Measurements from ENCODE around the gene ASCL4.

ASCL4 gene

DNA sequence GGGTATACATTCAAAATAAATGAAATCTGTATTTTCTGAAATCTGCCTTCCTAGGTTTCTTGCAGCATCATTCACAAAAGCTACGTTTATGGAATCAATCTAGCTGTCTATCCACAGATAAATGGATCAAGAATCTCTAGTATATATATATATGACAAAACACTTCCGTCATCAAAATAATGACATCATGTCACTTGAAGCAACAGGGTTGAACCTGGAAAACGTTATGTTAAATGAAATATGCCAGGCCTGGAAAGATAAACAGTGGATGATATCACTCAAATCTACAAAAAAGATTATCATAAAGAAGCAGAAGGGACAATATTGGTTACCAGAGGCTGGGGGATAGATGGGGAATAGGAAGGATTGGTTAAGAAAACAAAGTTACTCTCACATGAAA, 28.6 kb downstream of the ASCL4 start:
- no peak overlapping the region for H3K4me3 ChIP-seq (ENCODE audit: low read depth, low read length)
- in situ Hi-C loops (cut with HindIII; ENCODE audit: low pct_ligation_motif_present, low sequenced_read_pairs) = no loop called here
- H3K36me3 ChIP-seq (replicated peaks) = no peaks in the 10 kb centered on the region
- DNase-seq = no peak
- TF ChIP-seq, protein P1, sequence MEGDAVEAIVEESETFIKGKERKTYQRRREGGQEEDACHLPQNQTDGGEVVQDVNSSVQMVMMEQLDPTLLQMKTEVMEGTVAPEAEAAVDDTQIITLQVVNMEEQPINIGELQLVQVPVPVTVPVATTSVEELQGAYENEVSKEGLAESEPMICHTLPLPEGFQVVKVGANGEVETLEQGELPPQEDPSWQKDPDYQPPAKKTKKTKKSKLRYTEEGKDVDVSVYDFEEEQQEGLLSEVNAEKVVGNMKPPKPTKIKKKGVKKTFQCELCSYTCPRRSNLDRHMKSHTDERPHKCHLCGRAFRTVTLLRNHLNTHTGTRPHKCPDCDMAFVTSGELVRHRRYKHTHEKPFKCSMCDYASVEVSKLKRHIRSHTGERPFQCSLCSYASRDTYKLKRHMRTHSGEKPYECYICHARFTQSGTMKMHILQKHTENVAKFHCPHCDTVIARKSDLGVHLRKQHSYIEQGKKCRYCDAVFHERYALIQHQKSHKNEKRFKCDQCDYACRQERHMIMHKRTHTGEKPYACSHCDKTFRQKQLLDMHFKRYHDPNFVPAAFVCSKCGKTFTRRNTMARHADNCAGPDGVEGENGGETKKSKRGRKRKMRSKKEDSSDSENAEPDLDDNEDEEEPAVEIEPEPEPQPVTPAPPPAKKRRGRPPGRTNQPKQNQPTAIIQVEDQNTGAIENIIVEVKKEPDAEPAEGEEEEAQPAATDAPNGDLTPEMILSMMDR (IDR thresholded peaks at IDR 0.05; ENCODE audit: low read depth, low read length, missing control alignments) = no peak
- H3K27me3 ChIP-seq (replicated peaks) = no peaks in the 10 kb centered on the region
- no peak overlapping the region for H3K27ac ChIP-seq

DNA sequence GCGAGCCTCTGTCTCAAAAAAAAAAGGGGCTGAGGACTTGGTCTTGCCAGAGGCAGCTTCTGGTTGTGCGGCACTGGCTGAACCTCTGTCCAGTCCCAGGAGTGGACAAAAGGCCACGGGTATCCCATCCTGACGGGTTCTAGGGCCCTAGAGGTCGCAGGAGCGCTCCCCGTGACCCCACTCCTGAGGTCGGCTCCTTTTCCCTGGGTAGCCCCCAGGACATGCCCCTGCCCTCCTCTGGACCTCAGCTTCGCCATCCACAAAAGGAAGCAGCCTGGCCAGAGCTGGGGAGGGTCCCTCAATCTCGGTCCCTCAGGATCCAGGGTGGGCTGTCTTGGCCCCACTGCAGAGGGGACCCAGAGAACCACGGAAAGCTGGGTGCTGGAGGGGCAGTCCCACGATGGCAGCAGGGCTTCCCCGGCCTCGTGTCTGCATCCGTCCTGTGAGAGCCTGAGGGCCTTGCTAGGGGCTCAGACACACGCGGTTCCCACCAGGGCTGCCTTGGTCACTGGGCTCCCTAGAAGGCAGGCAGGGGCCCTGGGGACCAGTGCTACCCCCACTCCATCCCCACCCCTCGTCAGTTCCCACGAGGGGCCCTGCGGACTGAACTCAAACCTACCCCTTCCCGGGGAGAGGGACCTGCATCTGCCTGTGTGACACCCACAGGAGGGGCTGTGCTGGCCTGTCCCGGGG, 31.1 kb downstream of the ASCL4 start:
- Histone ChIP-seq H3K27ac (no peak overlapping the region), H3K4me3 (ENCODE audit: low read depth, low read length) (no peak overlapping the region), H3K36me3 (replicated peaks) (no peaks in the 10 kb centered on the region), H3K27me3 (replicated peaks) (no peaks in the 10 kb centered on the region)
- in situ Hi-C loops (cut with HindIII; ENCODE audit: low pct_ligation_motif_present, low sequenced_read_pairs) = no loop called here
- TF ChIP-seq, protein P1 (IDR thresholded peaks at IDR 0.05; ENCODE audit: low read depth, low read length, missing control alignments) = no peak
- DNase-seq = no peak

DNA sequence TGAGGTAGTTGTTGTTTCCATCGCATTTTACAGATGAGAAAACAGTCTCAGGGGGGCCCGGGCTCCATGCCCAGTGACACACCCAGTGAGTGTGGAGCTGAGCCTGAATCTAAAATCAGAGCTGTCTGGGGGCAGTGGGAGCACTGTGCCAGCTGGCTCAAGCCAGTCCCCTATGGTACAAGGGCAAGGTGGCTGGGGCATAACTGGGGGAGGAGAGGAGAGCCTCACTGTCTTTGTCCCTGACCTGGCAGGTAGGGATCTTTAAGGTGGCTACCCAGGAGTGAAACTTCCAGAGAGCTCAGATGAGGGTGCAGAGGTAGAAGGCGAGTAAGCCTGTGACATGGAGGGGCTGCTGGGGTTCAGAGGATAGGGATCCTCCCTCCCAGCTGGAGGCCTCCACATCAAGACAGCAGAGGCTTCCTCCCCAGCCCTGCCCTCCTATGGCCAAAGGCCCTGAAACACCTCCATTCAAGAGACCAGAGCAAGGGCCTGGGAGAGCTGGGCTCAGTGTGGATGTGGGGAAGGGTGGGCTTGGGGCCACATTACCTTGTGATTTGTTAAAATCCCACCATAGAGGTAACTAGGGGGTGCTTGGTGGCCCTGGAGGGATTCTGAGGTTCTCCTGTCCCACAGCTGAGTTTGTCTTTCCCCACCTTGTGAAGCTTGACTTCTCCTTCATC, 33.1 kb downstream of the ASCL4 start:
- H3K4me3 ChIP-seq (ENCODE audit: low read depth, low read length) = no peak overlapping the region
- TF ChIP-seq, protein P1 (IDR thresholded peaks at IDR 0.05; ENCODE audit: low read depth, low read length, missing control alignments) = no peak
- in situ Hi-C loops (cut with HindIII; ENCODE audit: low pct_ligation_motif_present, low sequenced_read_pairs) = no loop called here
- H3K27ac ChIP-seq = no peak overlapping the region
- H3K27me3 ChIP-seq (replicated peaks) = no peaks in the 10 kb centered on the region
- DNase-seq = no peak
- H3K36me3 ChIP-seq (replicated peaks) = no peaks in the 10 kb centered on the region

DNA sequence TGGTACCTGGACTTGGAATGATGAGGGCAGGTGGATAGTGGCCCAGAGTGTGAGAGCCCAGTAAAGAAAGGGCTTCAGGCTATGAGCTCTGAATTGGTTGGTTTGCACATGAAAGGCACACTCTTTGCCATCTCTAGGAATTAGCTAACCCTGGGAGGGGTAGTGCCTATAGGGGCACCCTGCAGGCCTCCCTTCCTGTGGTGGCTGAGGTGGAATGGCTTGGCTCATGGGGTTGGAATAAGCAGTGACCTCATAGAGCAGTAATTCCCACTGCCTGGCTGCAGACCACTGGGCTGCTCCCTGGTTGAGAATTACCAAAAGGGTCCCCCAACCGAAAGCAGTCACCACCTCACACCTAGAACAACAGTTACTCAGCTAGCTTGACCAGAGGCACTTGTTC, 42.7 kb downstream of the ASCL4 start:
- Histone ChIP-seq H3K36me3 (replicated peaks) (no peaks in the 10 kb centered on the region), H3K27me3 (replicated peaks) (no peaks in the 10 kb centered on the region), H3K4me3 (ENCODE audit: low read depth, low read length) (no peak overlapping the region), H3K27ac (no peak overlapping the region)
- DNase-seq = no peak
- TF ChIP-seq, protein P1 (IDR thresholded peaks at IDR 0.05; ENCODE audit: low read depth, low read length, missing control alignments) = no peak
- in situ Hi-C loops (cut with HindIII; ENCODE audit: low pct_ligation_motif_present, low sequenced_read_pairs) = no loop called here

DNA sequence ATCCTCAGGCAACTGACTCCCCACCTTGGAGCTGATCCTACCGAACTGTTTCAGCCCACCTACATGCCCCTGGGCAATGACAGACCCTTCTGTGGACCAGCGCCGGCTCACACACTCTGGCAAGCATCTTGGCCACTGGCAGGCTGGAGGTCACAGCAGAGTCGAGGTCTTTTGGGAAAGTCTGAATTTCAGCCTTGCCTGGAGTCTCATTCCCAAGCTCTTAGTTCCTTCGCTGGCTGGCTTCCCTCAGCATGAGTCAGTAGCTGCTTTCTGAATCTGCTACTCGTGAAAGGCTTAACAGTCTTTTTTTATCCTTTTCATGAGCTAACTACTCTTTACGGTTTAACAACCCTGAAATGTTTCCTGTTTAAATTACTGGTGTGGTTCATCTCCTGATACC, 44.5 kb downstream of the ASCL4 start:
- Histone ChIP-seq H3K4me3 (ENCODE audit: low read depth, low read length) (no peak overlapping the region), H3K27ac (no peak overlapping the region), H3K36me3 (replicated peaks) (no peaks in the 10 kb centered on the region), H3K27me3 (replicated peaks) (no peaks in the 10 kb centered on the region)
- in situ Hi-C loops (cut with HindIII; ENCODE audit: low pct_ligation_motif_present, low sequenced_read_pairs) = no loop called here
- DNase-seq = peak; percentile 60
- TF ChIP-seq, protein P1 (IDR thresholded peaks at IDR 0.05; ENCODE audit: low read depth, low read length, missing control alignments) = no peak

All from brain microvascular endothelial cell (primary cell).